GM12892 (cell line): ENCODE results near the gene JAK1.

Source experiments
- POLR2A ChIP-seq: IDR thresholded peaks from 2 replicates; pipeline ENCODE4 v1.6.1; 2011; ENCODE audit warnings: low read depth, low read length, control low read depth
- POLR2AphosphoS5 ChIP-seq: IDR thresholded peaks from 2 replicates; pipeline ENCODE4 v1.6.1; 2011; ENCODE audit warnings: low read depth, low read length, control low read depth
- TAF1 ChIP-seq: IDR thresholded peaks from 2 replicates; pipeline ENCODE4 v1.6.1; 2011; ENCODE audit warnings: low read depth, mild to moderate bottlenecking, control low read depth, low read length, borderline replicate concordance

GRCh38 chr1:64981601-64982533 is 15.5 kb upstream of the JAK1 start:
- no peak for TF ChIP-seq POLR2A
- TF ChIP-seq TAF1: no peak
- TF ChIP-seq POLR2AphosphoS5: no peak
